ENCODE results near the gene XPR1. TPM values are rescaled to one million over a fixed set of nuclear protein-coding genes. Genes with fewer than 3 reads are reported as not detected.

The XPR1 gene
- total and polyA plus RNA-seq, 2 of the 8 experiments (the other 6 are each of a cell fraction or from before 2014, with no cell fraction given), result 28.6 to 43.9 TPM

- TF ChIP-seq CHD7 (IDR thresholded peaks at IDR 0.05; ENCODE audit: insufficient replicate concordance, low read length) (no peak), CBX8 (IDR thresholded peaks at IDR 0.05; ENCODE audit: borderline replicate concordance, low read depth, low read length) (no peak), RFX5 (IDR thresholded peaks at IDR 0.05; ENCODE audit: borderline replicate concordance, low read depth, low read length) (no peak), SAP30 (IDR thresholded peaks at IDR 0.05; ENCODE audit: insufficient read depth, insufficient replicate concordance, low read length) (no peak), ASH2L (IDR thresholded peaks at IDR 0.05; ENCODE audit: low read length) (no peak), RXRA (IDR thresholded peaks at IDR 0.05; ENCODE audit: insufficient read depth, low read depth, low read length) (no peak)
Observed at GRCh38 chr1:180585994-180586359, 45.8 kb upstream of the XPR1 start (continued).

Measured in H1 (cell line).